Immature natural killer cell (primary cell): ENCODE results near the gene MAML2. TPM values are rescaled to one million over a fixed set of nuclear protein-coding genes. Genes with fewer than 3 reads are reported as not detected.

Source experiments
- DNase-seq, 3 donors: peaks; one replicate each; pipeline ENCODE4 v3.0.0; 2022; ENCODE audit warnings: mixed read lengths in 1 of 3
- H3K27ac Mint-ChIP-seq, 6 donors: one replicate each; pipeline ENCODE4 v1.8.0; 2020; ENCODE audit warnings: mixed read lengths in 6 of 6, mild to moderate bottlenecking in 5 of 6, inconsistent platforms in 4 of 6, moderate library complexity in 3 of 6
- H3K27me3 Mint-ChIP-seq, 3 donors: one replicate each; pipeline ENCODE4 v1.8.0; 2020 to 2021; ENCODE audit warnings: low read depth in 3 of 3, mild to moderate bottlenecking in 3 of 3, mixed read lengths in 3 of 3, moderate library complexity in 3 of 3, inconsistent platforms in 1 of 3
- H3K36me3 Mint-ChIP-seq, 3 donors: one replicate each; pipeline ENCODE4 v1.8.0; 2020; ENCODE audit warnings: mixed read lengths in 3 of 3, inconsistent platforms in 2 of 3, mild to moderate bottlenecking in 2 of 3
- H3K4me1 Mint-ChIP-seq, 2 donors: one replicate each; pipeline ENCODE4 v1.8.0; 2020; ENCODE audit warnings: inconsistent platforms in 2 of 2, mild to moderate bottlenecking in 2 of 2, mixed read lengths in 2 of 2, moderate library complexity in 1 of 2
- H3K4me3 Mint-ChIP-seq, 5 donors: one replicate each; pipeline ENCODE4 v1.8.0; 2020; ENCODE audit warnings: mild to moderate bottlenecking in 5 of 5, mixed read lengths in 5 of 5, inconsistent platforms in 3 of 5, moderate library complexity in 3 of 5
- H3K9me3 Mint-ChIP-seq, 6 donors: one replicate each; pipeline ENCODE4 v1.8.0; 2020; ENCODE audit warnings: mild to moderate bottlenecking in 6 of 6, mixed read lengths in 6 of 6, inconsistent platforms in 4 of 6, moderate library complexity in 3 of 6
- polyA plus RNA-seq, 3 donors: library from polyadenylated mRNA; unstranded; fragments of 300-500 nt; fragmentation: Illumina TruSeq; gene quantifications; one replicate each; pipeline ENCODE4 v1.2.3, GENCODE V29; 2021

Gene MAML2
- polyA plus RNA-seq, 3 donors from 2014 or later, result 0.26 to 4.5 (median 1.1) TPM

- Mint-ChIP-seq H3K27ac (no peak overlapping the region), H3K9me3 (no peaks in the 10 kb centered on the region), H3K36me3 (peaks cover 0 to 4% (median 0%) of the 10 kb centered on the region in 3 donors), H3K4me3 (no peak overlapping the region), H3K4me1 (peaks cover 12 to 15% of the 10 kb centered on the region in 2 donors), H3K27me3 (no peaks in the 10 kb centered on the region)
- no peak for DNase-seq
These were observed 334.8 kb downstream of the MAML2 start for GRCh38 chr11:96008161-96008720.

GRCh38 chr11:96006037-96006436 lies 337.0 kb downstream of the MAML2 start:
- no peaks in the 10 kb centered on the region for H3K4me1 Mint-ChIP-seq
- H3K36me3 Mint-ChIP-seq, result peaks cover 0 to 4% (median 4%) of the 10 kb centered on the region in 3 donors
- no peak for DNase-seq
- H3K4me3 Mint-ChIP-seq, result no peak overlapping the region
- no peak overlapping the region for H3K27ac Mint-ChIP-seq
- H3K27me3 Mint-ChIP-seq, result peaks cover 0 to under 1% (median 0%) of the 10 kb centered on the region in 3 donors
- H3K9me3 Mint-ChIP-seq, result no peaks in the 10 kb centered on the region

- no peak overlapping the region for H3K4me3 Mint-ChIP-seq
- no peaks in the 10 kb centered on the region for H3K9me3 Mint-ChIP-seq
- DNase-seq, result no peak
- no peak overlapping the region for H3K27ac Mint-ChIP-seq
- H3K27me3 Mint-ChIP-seq, result peaks cover 0 to 1% (median 0%) of the 10 kb centered on the region in 3 donors
- H3K4me1 Mint-ChIP-seq, result peaks cover 0 to 10% of the 10 kb centered on the region in 2 donors
- H3K36me3 Mint-ChIP-seq, result peaks cover 0 to 4% (median 4%) of the 10 kb centered on the region in 3 donors
These were observed 338.1 kb downstream of the MAML2 start for GRCh38 chr11:96004862-96005261.

- H3K4me1 Mint-ChIP-seq, result peaks cover 0 to 13% of the 10 kb centered on the region in 2 donors
- H3K9me3 Mint-ChIP-seq, result no peaks in the 10 kb centered on the region
- peaks cover 0 to 4% (median 4%) of the 10 kb centered on the region in 3 donors for H3K36me3 Mint-ChIP-seq
- H3K27me3 Mint-ChIP-seq, result peaks cover 0 to 1% (median 0%) of the 10 kb centered on the region in 3 donors
- H3K4me3 Mint-ChIP-seq, result no peak overlapping the region
- no peak for DNase-seq
- no peak overlapping the region for H3K27ac Mint-ChIP-seq
These were observed 340.2 kb downstream of the MAML2 start for GRCh38 chr11:96002754-96003290.

- H3K4me1 Mint-ChIP-seq, result peaks cover 0 to 13% of the 10 kb centered on the region in 2 donors
- peaks cover 0 to 1% (median 0%) of the 10 kb centered on the region in 3 donors for H3K27me3 Mint-ChIP-seq
- no peaks in the 10 kb centered on the region for H3K9me3 Mint-ChIP-seq
- H3K4me3 Mint-ChIP-seq, result no peak overlapping the region
- no peak overlapping the region for H3K27ac Mint-ChIP-seq
- DNase-seq, result no peak
- peaks cover 0 to 4% (median 4%) of the 10 kb centered on the region in 3 donors for H3K36me3 Mint-ChIP-seq
These were observed 340.7 kb downstream of the MAML2 start for GRCh38 chr11:96002339-96002738.

- no peak for DNase-seq
- Mint-ChIP-seq H3K27ac (no peak overlapping the region), H3K9me3 (no peaks in the 10 kb centered on the region), H3K27me3 (peaks cover 0 to 1% (median 0%) of the 10 kb centered on the region in 3 donors), H3K4me1 (peaks cover 0 to 13% of the 10 kb centered on the region in 2 donors), H3K4me3 (no peak overlapping the region), H3K36me3 (peaks cover 0 to 4% (median 4%) of the 10 kb centered on the region in 3 donors)
These were observed 342.0 kb downstream of the MAML2 start for GRCh38 chr11:96001037-96001436.

- H3K27ac Mint-ChIP-seq, result peak overlapping the region in 1 of 6 donors; percentile 73
- no peak overlapping the region for H3K4me3 Mint-ChIP-seq
These were observed 343.1 kb downstream of the MAML2 start for GRCh38 chr11:95999711-96000406.

GRCh38 chr11:95996621-95997235 lies 346.3 kb downstream of the MAML2 start:
- Mint-ChIP-seq H3K27ac (no peak overlapping the region), H3K4me1 (peaks cover 0 to 13% of the 10 kb centered on the region in 2 donors), H3K9me3 (no peaks in the 10 kb centered on the region)

More at GRCh38 chr11:95999711-96000406, 343.1 kb downstream of the MAML2 start:
- Mint-ChIP-seq H3K36me3 (peaks cover 0 to 4% (median 0%) of the 10 kb centered on the region in 3 donors), H3K27me3 (peaks cover 0 to 1% (median 0%) of the 10 kb centered on the region in 3 donors), H3K4me1 (peaks cover 0 to 13% of the 10 kb centered on the region in 2 donors), H3K9me3 (no peaks in the 10 kb centered on the region)
- DNase-seq, result no peak

GRCh38 chr11:95994329-95994728 lies 348.7 kb downstream of the MAML2 start:
- Mint-ChIP-seq H3K4me1 (no peaks in the 10 kb centered on the region), H3K36me3 (peaks cover 3 to 17% (median 17%) of the 10 kb centered on the region in 3 donors), H3K27me3 (no peaks in the 10 kb centered on the region), H3K4me3 (no peak overlapping the region), H3K27ac (peak overlapping the region in 1 of 6 donors; percentile 43), H3K9me3 (no peaks in the 10 kb centered on the region)
- DNase-seq, result no peak

More at GRCh38 chr11:95996621-95997235, 346.3 kb downstream of the MAML2 start:
- Mint-ChIP-seq H3K4me3 (no peak overlapping the region), H3K36me3 (peaks cover 0 to 7% (median 3%) of the 10 kb centered on the region in 3 donors), H3K27me3 (peaks cover 0 to 1% (median 0%) of the 10 kb centered on the region in 3 donors)
- DNase-seq, result no peak

- peaks cover 3 to 17% (median 17%) of the 10 kb centered on the region in 3 donors for H3K36me3 Mint-ChIP-seq
These were observed 349.3 kb downstream of the MAML2 start for GRCh38 chr11:95993438-95994298.

GRCh38 chr11:95991545-95991944 lies 351.4 kb downstream of the MAML2 start:
- Mint-ChIP-seq H3K27me3 (no peaks in the 10 kb centered on the region), H3K36me3 (peaks cover 3 to 24% (median 21%) of the 10 kb centered on the region in 3 donors), H3K4me3 (no peak overlapping the region), H3K4me1 (peaks cover 0 to 2% of the 10 kb centered on the region in 2 donors), H3K27ac (no peak overlapping the region), H3K9me3 (no peaks in the 10 kb centered on the region)
- no peak for DNase-seq

More at GRCh38 chr11:95993438-95994298, 349.3 kb downstream of the MAML2 start:
- no peak overlapping the region for H3K27ac Mint-ChIP-seq
- H3K9me3 Mint-ChIP-seq, result no peaks in the 10 kb centered on the region
- H3K4me3 Mint-ChIP-seq, result no peak overlapping the region
- no peaks in the 10 kb centered on the region for H3K27me3 Mint-ChIP-seq
- H3K4me1 Mint-ChIP-seq, result no peaks in the 10 kb centered on the region
- no peak for DNase-seq

- Mint-ChIP-seq H3K4me3 (no peak overlapping the region), H3K9me3 (no peaks in the 10 kb centered on the region), H3K27me3 (no peaks in the 10 kb centered on the region), H3K4me1 (peaks cover 0 to 2% of the 10 kb centered on the region in 2 donors), H3K27ac (no peak overlapping the region), H3K36me3 (peaks cover 3 to 24% (median 21%) of the 10 kb centered on the region in 3 donors)
- DNase-seq, result no peak
These were observed 351.9 kb downstream of the MAML2 start for GRCh38 chr11:95991101-95991500.

- Mint-ChIP-seq H3K36me3 (peaks cover 3 to 29% (median 25%) of the 10 kb centered on the region in 3 donors), H3K4me3 (no peak overlapping the region), H3K27ac (no peak overlapping the region), H3K27me3 (no peaks in the 10 kb centered on the region), H3K4me1 (peaks cover 0 to 2% of the 10 kb centered on the region in 2 donors), H3K9me3 (no peaks in the 10 kb centered on the region)
- no peak for DNase-seq
These were observed 353.2 kb downstream of the MAML2 start for GRCh38 chr11:95989780-95990179.
